Activated CD4-positive, CD25-positive, alpha-beta regulatory T cell (primary cell): Measurements from ENCODE around the gene CDC34.
A peak's percentile ranks its signal among the peaks of the same experiment; 100 is the strongest.

Source experiments
- DNase-seq, 4 experiments: peaks; one replicate each; lab custom pipeline; 2025; lab: John Stamatoyannopoulos, UW

The CDC34 gene, protein sequence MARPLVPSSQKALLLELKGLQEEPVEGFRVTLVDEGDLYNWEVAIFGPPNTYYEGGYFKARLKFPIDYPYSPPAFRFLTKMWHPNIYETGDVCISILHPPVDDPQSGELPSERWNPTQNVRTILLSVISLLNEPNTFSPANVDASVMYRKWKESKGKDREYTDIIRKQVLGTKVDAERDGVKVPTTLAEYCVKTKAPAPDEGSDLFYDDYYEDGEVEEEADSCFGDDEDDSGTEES

DNA sequence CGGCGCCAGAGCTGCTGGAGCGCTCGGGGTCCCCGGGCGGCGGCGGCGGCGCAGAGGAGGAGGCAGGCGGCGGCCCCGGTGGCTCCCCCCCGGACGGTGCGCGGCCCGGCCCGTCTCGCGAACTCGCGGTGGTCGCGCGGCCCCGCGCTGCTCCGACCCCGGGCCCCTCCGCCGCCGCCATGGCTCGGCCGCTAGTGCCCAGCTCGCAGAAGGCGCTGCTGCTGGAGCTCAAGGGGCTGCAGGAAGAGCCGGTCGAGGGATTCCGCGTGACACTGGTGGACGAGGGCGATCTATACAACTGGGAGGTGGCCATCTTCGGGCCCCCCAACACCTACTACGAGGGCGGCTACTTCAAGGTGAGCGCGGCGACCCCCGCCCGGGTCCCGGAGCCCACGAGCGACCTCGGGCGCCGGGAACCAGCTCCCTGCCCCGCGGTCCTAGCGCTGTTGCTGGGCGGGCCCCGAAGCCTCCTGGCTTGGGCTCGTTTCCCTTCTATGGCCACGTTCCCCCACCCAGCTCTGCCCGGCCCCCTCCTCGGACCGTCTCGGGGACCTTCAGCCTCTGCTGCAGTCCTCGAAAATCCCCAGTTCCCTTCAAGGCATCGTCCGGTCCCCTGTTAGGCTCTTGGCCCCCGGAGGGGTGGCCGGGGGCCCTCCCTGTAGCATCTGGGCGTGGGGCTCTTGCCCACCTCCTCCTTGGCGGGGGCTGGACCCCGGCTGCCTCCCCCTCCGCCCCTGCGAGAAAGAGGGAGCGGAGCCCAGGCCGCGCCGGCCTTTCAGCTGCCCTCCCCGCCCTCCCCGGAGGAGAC lies at the start of gene CDC34:
CDC34 (plus strand) TSS at position 8 of the 808 bp plus-strand sequence; CDS start at position 180, 172 bp downstream.
- no peak for DNase-seq

DNA sequence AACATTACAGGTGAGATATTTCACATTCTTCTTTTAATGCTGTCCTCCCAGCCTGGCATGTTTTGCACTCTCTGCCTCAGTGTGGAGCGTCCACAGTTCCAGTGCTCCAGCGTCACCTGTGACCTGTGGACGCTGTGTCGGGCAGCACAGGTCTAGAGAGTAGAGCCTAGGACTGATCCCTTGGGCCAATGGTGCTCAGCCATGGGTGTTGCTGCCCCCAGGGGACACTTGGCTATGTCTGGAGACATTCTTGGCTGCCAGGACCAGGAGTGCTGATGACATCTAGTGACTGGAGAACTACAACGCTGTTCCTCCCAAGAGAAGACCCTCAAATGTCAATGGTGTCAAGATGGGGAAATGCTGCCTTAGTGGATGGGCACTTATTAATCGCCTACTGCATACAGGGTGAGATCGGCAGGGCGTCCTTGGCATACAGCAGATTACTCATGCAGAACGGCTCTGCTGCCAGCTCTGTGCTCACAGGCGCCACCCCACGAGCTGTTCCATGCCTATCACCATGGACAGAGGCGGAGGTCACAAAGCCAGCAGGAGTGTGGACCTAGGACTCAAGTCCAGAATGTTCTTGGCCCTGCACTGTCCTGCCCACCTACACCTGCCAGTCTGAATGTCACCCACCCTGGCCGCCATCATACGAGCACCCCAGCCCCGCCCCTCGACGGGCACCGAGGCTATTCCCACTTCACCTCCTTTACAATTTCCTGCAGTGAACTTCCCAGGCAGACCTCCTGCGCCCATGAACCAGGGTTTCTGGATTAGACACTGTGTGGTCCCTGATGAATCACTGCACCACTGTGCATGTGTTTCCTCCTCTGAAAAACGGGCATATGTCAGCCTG lies 49.1 kb upstream of the CDC34 start:
- DNase-seq, result no peak

DNA sequence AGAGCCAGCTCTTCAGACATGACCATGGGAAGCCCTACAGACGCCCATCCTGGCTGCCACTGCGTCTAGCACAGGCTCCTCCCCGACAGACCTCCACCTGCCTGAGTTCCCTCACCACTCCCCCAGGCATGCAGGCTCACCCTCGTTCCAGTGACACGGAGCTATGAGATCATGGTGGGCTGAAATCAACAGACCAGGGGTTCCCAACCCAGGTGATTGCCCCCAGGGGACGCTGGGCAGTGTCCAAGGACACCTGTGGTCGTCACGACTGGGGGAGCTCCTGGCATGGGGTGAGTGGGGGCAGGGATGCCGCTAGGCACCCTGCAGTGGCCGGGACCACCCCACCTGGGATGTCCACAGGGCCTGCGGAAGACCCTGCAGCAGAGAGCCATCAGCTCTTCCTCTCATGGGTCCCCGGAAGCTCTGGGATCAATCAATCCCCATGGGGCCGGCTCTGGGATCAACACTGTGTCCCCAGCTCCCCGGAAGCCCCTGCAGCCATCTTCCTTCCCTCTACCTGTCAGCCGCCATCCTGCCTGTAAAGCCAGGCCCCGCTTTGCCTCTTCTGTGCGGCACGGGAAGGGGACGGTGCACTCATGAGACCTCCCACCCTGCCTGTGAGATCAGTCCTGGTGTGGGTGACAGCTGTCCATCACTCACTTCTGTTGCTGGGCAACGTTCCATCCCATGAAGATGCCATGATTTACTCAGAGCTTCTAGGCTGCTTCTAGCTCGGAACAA lies 48.1 kb upstream of the CDC34 start:
- DNase-seq, result no peak

DNA sequence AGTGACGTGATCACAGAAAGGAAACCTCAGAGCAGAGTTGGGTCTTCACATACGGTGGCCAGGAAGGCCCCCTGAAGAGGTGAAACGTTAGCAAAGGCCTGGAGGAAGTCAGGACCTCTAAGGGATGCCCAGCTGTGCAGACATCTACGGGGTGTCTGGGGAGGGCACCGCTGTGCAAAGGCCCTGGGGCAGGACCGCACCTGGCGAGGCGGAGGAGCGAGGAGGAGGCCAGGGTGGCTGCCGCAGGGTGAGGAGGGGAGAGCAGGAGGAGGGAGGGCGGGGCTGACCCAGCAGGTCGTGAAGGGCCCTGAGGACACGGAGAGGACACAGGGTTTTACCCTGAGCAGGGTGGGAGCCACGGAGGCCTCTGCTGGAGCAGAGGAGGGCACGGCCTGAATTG lies 47.1 kb upstream of the CDC34 start:
- no peak for DNase-seq

DNA sequence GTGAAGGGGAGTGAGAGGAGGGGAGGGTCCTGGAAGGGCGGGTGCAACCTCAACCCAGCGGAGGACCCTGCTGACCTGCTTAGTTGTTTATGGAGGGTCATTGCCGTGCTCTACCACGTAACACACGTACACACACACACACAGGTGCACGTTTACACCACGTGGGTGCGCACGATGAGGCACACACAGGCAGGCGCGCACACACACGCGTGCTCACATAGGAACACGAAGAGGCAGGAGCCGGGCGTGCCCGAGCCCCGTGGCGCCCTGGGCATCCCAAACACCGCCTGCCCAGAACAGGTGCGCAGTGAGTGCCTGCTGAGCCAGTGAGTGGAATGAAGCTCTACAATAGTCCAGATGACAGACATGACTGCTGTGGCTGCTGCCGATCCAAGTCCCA lies 46.5 kb upstream of the CDC34 start:
- no peak for DNase-seq

DNA sequence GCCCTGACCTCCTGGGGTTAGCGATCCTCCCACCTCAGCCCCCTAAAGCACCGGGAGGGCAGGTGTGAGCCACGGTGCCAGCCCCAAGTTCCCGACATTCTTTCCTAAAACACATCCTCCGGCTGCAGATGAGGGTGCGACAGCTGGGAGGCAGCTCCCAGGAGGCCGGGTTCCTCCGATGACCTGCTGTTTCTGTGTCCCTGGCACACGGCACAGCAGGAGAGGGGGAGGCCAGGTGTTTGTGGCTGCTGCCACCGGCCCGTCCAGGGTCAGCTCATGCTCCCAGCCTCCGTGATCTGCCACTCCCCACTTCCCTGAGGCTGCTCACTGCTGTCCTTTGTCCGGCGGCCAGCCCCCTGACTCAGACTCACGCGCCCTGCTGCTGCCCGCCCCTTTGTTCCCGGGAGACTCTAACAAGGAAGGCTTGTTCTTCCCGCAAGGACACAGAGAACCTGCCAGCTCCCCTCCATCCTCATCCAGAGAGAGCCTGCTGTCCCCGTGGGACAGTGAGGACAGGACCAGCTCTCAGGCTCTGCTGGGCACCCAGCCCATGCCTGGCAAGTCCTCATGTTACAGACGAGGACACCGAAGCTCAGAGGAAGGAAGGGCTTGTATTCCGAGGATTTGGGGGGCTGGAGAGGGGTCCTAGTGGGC lies 45.9 kb upstream of the CDC34 start:
- no peak for DNase-seq

DNA sequence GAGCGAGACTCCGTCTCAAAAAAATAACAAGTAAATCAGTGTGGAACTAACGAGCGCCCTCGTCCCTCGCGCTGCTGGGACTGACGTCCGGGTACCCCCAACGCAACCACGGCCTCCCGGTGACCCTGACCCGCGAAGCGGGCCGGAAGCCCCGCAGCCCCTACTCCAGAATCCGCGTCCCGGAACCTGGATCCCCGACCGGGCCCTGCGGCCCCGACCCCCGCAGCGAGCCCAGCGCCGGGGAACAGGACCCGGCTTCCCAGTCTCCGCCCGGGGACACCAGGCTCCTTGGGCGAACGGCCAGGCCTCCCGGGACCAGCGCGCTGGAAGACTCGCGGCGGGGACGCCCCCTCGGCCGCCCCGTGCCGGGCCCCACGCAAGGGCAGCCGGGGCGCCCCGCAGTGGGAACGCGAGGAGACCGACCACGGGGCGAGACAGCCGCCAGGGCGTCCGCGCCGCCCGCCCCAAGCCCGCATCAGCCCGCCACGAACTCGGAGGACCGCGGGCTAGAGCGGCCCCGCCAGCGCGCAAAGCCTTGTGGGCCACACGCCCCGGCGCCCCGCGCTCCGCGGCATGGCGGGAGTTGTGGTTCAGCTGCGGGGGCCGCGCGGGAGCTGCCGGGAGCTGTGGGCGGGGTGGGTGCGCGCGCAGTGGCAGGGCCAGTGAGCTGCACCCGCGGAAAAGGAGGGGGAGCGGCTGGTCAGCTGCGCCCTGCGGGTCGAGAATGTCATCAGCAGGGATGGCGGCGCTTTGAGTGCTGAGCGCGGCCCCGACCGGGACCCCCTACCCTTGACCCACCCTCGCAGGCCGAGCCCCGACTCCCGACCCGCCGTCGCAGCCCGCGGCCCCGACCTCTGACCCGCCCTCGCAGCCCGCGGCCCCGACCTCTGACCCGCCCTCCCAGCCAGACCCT lies 42.8 kb upstream of the CDC34 start:
- DNase-seq, result peak; percentile 81 to 94 (median 88)

DNA sequence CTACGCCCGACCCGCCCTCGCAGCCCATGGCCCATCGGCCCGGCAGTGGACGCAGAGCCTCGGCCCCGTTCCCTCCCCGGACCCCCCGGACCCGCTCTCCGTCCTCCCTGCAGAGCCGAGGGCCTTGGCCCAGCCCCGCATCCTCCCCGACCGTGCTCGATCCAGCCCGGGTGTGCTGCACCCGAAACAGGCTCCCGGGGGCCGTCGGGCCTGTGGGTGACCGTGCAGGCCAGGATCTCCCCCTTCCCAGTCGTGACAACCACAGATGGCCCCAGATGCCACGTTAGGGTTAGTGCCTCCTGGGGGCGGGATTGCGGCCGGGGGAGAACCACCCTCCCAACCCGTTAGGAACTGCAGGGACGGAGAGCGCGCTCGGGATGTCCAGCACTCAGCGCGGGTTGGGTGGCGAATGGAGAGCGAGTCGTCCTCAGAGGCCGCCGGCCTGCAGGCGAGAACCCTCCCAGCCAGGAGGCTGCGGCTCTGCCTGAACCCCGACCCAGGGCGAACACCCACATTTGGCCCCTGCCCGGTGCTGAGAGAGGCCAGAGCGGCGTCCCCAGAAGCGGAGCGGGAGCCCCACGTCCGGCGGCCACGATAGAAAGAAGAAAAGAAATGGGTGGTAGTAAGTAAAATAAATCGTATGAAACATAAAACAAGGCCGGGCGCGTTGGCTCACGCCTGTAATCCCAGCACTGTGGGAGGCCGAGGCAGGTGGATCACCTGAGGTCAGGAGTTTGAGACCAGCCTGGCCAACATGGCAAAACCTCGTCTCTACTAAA lies 42.0 kb upstream of the CDC34 start:
- no peak for DNase-seq

DNA sequence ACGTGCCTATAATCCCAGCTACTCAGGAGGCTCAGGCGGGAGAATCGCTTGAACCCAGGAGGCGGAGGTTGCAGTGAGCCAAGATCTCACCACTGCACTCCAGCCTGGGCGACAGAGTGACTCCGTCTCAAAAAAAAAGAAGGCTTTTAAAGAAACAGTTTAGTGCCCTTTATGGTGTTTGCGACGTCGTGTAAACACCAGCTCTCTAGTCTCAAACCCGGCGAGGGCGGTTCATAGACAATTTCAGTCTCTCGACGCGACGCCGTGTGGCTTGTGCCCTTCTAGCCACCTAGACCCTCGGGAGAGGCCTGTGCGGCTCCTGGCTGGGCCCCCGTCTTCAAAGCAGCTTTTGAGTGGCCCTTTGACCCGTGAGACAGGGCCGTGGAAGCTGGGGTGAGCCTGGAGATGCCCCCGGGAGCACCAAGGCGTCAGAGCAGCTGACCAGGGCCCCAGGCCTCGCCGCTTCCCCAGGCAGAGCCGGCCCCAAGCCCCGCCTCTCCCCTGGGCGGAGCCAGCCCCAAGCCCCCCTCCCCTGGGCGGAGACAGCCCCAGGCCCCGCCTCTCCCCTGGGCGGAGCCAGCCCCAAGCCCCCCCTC lies 40.3 kb upstream of the CDC34 start:
- no peak for DNase-seq

DNA sequence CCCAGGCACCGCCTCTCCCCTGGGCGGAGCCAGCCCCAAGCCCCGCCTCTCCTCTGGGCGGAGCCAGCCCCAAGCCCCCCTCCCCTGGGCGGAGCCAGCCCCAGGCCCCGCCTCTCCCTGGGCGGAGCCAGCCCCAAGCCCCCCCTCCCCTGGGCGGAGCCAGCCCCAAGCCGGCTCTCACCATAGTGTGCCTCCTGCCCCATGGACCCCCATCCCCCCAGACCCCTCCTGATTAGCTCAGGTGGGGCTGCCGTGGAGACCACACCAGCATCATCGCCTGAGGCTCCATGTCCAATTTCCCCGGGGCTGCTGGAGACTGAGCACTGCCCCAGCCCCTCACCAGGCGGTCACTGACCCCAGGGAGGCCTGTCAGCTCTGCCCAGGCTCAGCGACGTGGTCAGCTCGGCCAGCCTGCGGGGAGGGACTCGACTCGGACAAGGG lies 39.4 kb upstream of the CDC34 start:
- DNase-seq, result peak in 2 of 4 experiments; percentile 27 to 32

DNA sequence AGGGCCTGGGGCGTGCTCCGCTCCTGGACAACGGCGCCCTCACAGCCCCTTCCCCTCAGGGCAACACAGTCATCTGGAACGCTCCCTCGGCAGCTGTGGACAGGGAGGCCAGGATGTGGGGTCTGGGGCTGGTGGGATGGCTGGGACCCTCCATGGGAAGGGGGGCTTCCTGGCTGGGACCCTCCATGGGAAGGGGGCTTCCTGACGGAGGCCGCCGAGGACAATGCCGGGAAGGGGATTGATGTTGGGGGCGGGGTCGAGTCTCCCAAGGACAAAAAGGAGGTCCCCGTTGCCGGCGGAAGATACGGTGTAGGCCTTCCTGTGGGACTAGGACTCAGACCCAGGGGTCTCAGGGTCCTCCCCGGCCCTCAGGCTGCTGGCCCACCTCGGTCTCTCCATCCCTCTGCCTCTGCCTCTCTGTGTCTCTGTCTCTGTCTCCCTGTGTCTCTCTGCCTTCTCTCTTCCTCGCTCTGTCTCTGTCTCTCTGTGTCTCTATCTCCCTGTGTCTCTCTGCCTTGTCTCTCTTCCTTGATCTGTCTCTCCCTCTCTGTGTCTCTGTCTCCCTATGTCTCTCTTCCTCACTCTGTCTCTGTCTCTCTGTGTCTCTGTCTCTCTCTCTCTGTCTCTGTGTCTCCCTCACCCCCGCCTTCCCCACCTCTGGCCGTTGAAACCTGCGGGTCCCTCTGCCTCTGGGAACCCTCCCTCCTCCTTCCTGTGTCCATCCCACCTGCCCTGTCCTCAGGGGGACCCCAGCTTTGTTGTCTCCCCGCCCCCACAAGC lies 38.0 kb upstream of the CDC34 start:
- no peak for DNase-seq

DNA sequence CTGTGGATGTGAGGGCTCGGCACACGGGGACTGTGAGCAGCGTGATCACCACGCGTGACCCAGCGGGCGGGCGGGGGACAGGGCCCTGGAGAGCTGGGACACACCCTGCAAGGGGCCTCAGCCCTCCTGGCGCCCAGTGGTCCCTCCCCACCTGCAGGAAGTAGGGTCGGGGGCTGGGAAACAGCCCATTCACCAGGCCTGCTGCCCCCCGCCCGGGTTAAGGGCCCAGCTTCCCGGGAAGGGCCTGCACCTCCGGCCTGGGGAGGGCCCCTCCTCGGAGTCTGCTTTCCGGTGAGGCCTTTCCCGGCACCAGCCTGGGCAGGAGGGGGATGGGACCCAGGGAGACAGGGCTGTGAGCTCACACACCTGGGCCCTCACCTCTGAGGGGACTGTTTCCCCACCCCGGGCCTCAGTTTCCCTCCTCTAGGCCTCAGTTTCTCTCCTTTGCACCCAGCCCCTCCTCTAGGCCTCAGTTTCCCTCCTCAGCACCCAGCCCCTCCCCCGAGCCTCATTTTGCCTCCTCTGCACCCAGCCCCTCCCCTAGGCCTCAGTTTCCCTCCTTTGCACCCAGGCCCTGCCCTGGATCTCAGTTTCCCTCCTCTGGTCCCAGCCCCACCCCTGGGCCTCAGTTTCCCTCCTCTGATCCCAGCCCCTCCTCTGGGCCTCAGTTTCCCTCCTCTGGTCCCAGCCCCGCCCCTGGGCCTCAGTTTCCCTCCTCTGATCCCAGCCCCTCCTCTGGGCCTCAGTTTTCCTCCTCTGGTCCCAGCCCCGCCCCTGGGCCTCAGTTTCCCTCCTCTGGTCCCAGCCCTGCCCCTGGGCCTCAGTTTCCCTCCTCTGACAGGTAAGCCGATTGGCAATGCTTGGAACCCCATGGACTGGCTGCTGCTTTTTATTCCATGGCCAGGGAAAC lies 37.1 kb upstream of the CDC34 start:
- DNase-seq, result no peak

DNA sequence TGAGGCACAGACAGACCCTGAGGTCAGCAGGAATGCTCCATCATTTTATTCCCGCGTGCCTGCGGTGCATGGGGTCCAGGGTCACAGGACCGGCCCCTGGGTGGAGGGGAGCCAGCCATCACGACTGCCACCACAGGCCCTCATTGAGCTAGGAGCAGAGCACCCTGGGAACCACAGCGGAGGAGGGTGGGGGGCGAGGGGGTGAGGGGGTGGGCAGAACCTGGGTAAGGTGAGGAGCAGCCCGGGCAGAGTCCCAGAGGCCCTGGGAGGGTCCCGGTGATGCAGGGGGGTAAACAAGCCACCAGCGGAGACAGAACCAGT lies 36.5 kb upstream of the CDC34 start:
- DNase-seq, result no peak

DNA sequence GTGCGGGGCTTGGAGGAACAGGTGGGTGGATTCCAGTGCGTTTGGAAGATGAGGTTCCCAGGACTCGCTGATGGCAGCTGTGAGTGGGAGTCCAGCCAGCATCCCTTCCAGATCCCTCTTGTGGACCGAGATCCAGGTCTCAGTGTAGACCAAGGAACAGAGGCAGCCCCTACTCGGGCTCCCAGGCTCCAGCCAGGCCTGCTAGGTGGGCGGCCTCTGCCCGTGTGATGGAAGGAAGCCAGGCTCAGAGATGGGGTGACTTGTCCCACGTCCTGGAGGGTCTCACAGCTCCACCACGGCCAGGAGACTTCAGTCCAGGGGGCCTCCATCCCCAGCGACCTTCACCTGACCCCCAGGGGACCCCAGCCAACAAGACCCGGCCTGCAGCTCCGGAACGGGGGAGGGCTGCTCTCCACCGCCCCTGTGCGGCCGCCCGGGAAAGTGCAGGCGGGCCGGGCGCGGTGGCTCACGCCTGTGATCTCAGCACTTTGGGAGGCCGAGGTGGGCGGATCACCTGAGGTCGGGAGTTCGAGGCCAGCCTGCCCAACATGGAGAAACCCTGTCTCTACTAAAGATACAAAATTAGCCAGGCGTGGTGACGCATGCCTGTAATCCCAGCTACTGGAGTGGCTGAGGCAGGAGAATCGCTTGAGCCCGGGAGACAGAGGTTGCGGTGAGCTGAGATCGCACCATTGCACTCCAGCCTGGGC lies 36.0 kb upstream of the CDC34 start:
- no peak for DNase-seq

DNA sequence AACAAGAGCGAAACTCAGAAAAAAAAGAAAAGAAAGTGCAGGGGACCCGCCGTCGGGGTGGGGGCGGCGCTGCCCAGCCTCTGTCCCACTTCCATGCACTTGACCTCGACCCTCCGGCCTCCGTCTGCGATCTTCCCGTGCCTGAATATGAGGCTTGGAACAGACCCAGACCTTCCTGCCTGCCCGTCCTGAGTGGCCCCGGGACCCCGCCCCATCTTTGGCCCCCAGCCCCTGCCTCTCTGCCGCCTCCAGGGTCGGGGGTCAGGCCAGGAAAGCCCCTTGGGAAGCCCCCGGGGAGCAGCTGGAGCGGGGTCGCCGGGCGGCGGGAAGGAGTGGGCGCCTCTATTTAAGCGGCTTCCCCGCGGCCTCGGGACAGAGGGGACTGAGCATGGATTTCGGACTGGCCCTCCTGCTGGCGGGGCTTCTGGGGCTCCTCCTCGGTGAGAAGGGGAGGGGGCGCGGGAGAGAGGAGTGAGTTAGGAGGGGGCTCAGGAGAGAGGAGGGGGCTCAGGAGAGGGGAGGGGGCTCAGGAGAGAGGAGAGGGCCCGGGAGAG lies 35.4 kb upstream of the CDC34 start, which contains the start of gene MADCAM1:
MADCAM1 (plus strand) TSS at position 375 of the 554 bp plus-strand sequence; CDS start at position 389, 14 bp downstream.
- no peak for DNase-seq

DNA sequence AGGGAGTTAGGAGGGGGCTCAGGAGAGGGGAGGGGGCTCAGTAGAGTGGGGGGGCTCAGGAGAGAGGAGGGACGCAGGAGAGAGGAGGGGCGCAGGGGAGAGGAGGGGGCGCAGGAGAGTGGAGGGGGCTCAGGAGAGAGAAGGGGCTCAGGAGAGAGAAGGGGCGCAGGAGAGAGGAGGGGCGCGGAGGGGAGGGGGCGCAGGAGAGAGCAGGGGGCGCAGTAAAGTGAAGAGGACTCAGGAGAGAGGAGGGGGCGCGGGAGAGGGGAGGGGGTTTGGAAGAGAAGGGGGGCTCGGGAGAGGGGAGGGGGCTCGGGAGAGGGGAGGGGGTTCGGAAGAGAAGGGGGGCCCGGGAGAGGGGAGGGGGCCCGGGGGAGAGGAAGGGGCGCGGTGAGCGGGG lies 34.6 kb upstream of the CDC34 start:
- no peak for DNase-seq
